GM21723 (cell line): Measurements from ENCODE around the gene NSL1.
"Not testable (repeated sequence)": the region's sequence is repeated elsewhere in the genome, so short reads cannot be mapped to it uniquely, and the experiment has no call there.

ENCODE experiments used
- ATAC-seq: cut with Tn5 transposase; IDR thresholded peaks from one replicate; pipeline ENCODE4 v1.9.1; 2021; ENCODE audit warnings: mild to moderate bottlenecking, moderate library complexity; ENCODE audit not compliant: unreplicated experiment

NSL1 gene

DNA sequence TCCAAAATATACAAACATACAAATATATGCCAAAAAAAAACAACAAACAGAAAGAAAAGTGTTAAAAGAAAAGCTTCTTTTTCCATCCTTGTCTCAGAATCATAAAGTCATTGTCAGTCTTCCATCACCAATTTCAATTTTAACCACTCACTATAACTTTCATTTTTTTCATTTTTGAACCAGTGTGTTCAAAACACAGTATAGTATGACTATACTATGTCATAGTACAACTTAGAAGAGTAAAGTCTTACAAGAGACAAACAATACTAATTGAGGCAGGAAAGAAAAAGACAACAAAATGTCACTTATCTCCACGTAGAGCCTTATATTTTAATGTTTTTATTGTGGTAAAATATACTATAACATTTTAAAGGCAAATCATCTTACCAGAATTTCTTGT lies 7.6 kb downstream of the NSL1 start:
- no peak for ATAC-seq

DNA sequence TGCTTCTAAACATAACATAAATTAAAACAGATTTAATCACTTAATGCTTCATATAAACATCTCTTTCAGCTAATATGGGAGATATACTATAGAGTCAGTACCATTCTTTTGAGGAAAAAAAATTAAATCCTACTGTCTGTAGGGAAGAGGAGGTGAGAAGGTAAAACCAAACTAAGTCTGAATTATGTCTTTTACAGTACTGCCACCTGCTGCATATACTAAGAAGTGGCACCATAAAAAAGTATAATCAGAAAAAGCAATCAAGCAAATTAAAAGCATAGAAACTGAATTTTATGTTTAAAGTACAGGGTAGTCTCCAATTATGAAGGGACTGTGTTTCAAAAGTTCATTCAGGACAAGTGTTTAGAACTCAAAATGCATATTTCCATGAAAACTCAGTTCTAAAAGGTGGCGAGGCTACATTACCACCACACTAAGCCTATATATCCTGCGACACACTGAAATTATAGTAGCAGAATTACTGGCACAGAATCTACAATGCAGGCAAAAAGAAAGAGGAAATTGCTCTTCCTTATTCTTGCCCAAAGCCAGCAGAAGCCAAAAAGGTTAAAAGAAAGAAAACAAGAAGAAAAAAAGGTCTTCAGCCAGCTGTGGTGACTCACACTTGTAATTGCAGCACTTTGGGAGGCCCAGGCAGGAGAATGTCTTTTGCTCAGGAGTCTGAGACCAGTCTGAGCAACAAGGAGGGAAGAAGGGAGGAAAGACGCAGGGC lies 9.0 kb downstream of the NSL1 start:
- ATAC-seq: no peak

DNA sequence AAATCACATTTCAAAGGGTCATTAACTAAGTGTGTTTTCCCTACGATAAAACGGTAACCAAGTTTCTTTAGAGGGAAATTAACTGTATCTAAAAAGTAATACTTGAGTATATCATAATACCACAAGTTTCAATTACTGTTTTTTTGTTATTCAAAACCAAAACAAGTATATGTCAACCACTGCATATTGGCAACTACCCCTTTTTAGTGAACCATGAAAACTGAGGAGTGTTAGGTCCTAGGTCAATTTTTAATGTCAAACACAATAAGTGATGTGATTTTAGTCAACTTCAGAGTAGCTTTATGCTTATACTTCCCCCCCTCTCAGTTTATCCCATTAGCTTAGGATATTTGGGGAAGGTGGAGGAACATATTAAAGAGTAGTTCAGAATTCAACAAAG lies 10.4 kb downstream of the NSL1 start:
- ATAC-seq: no peak

DNA sequence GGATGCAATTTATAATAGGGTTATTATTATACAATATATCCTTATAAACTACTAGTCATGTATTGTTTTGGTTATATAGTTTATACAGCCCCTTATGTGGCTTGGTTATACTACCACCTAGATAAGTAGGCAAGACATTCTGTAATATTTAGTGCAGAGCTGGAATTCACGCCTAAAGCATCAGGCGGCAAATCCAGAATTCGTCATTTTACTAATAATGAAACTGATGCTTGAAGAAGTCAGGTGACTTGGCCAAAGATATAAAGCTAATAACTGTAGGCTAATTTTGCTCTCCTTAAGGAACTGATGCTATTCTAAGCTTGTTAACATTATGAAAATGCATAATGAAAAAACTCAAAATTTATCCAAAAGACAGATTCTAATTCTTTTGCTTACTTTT lies 10.8 kb downstream of the NSL1 start:
- ATAC-seq: no peak

DNA sequence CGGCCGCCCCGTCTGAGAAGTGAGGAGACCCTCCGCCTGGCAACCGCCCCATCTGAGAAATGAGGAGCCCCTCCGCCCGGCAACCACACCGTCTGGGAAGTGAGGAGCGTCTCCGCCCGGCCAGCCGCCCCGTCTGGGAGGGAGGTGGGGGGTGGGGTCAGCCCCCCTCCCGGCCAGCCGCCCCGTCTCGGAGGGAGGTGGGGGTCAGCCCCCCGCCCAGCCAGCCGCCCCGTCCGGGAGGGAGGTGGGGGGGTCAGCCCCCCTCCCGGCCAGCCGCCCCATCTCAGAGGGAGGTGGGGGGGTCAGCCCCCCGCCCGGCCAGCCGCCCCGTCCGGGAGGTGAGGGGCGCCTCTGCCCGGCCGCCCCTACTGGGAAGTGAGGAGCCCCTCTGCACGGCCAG lies 12.5 kb downstream of the NSL1 start:
- not testable (repeated sequence) for ATAC-seq

DNA sequence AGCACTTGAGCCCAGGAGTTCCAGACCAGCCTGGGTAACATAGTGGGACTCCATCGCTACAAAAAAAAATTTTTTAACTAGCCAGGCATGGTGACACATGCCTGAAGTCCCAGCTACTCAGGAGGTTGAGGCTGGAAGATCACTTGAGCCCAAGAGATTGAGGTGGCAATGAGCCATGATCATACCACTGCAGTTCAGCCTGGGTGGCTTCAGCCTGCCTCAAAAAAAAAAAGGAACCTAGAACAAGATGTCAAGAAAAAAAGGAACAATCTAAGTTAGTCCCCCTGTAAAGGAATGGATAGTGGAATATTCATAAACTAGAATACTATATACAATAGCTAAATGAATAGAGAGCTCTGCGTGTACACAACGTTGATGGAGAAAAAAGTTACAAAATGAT lies 14.4 kb downstream of the NSL1 start:
- no peak for ATAC-seq

DNA sequence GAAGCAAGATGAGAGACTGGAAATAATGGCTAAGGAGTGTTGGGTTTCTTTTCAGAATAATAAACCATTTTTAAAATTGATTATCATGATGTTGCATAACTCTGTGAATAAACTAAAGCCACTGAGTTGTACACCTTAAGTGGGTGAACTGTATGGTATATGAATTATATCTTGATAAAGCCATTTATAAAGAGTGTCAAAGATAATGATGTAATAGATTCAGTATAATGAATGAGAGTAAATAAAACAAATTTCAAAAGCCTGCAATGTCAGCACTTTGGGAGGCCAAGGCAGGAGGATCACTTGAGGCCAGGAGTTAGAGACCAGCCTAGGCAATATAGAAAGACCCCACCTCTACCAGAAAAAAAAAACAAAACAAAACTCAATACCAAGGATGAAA lies 16.3 kb downstream of the NSL1 start:
- no peak for ATAC-seq

DNA sequence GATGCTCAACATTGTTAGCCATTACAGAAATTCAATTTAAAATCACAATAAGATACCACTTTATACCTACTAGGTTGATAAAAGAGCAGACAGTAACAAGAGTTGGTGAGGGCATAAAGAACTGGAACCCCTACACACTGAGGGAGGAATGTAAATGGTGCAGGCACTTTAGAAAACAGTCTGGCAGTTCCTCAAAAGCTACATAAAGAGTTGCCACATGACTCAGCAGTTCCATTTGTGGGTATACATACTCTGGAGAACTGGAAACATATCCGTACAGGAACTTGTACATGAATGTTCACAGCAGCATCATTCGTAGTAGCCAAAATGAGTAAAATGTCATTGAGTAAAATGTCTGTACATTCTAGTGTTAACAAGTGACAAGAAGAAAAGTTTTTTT lies 17.0 kb downstream of the NSL1 start:
- no peak for ATAC-seq

DNA sequence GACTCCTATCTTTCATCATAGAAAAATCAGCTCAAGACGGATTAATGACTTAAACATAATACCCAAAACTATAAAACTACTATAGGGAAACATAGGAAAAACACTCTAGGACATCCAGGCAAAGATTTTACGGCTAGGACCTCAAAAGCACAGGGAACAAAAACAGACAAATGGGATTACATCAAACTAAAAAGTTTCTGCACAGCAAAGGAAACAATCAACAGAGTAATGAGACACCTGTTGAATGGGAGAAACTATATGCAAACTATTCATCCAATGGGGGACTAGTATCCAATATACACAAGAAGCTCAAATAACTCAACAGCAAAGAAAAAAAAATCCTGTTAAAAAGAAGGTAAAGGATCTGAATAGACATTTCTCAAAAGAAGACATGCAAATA lies 18.6 kb downstream of the NSL1 start:
- no peak for ATAC-seq

DNA sequence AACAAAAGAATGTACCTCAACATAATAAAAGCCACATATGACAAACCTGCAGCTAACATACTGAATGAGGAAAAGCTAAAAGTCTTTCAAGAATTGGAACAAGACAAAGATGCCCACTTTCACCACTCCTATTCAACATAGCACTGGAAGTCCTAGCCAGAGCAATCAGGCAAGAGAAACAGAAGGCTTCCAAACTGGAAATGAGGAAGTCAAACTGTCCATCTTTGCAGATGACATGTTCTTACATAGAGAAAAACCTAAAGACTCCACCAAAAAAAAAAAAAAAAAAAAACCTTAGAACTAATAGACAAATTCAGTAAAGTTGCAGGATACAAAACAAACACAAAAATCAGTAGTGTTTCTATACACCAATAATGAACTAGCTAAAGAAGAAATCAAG lies 20.2 kb downstream of the NSL1 start:
- ATAC-seq: no peak

DNA sequence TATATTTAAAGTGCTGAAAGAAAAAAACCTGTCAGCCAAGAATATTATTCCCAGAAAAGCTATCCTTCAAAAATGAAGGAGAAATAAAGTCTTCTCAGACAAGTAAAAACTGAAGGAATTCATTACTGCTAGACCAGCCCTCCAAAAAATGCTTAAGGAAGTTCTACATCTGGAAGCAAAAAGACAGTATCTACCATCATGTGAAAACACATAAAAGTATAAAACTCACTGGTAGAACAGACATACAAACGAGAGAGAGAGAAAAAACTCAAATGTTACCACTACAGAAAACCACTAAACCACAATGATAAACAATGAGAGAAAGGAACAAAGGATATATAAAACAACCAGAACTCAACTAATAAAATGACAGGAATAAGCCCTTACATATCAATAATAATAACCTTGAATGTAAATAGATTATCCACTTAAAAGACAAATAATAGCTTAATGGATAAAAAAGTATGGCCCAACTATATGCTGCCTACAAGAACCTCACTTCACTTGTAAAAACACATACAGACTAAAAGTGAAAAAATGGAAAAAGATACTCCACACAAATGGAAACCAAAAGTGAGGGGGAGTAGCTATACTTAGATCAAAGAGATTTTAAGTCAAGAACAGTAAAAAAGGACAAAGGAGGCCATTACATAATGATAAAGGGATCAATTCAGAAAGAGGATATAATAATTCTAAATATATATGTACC lies 22.0 kb downstream of the NSL1 start:
- ATAC-seq: peak; percentile 60

DNA sequence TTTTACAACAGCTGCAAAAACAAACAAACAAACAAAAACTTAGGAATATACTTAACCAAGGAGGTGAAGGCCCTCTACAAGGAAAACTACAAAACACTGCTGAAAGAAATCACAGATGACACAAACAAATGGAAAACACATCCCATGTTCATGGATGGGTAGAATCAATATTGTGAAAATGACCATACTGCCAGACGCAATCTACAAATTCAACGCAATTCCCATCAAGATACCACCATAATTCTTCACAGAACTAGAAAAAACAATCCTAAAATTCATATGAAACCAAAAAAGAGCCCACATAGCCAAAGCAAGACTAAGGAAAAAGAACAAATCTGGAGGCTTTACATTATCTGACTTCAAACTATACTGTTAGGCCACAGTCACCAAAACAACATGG lies 24.8 kb downstream of the NSL1 start:
- not testable (repeated sequence) for ATAC-seq

DNA sequence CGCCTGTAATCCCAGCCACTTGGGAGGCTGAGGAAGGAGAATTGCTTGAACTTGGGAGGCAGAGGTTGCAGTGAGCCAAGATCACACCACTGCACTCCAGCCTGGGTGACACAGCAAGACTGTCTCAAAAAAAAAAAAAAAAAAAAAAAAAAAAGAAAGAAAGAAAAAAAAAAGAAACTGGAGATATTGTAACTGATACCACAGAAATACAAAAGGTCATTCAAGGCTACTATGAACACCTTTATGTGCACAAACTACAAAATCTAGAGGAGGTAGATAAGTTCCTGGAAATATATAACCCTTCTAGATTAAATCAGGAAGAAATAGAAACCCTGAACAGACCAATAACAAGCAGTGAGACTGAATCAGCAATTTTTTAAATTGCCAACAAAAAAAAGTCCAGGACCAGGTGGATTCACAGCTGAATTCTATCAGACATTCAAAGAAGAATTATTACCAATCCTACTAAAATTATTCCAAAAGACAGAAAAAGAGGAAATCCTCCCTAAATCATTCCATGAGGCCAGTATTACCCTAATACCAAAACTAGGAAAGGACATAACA lies 26.8 kb downstream of the NSL1 start:
- ATAC-seq: not testable (repeated sequence)

DNA sequence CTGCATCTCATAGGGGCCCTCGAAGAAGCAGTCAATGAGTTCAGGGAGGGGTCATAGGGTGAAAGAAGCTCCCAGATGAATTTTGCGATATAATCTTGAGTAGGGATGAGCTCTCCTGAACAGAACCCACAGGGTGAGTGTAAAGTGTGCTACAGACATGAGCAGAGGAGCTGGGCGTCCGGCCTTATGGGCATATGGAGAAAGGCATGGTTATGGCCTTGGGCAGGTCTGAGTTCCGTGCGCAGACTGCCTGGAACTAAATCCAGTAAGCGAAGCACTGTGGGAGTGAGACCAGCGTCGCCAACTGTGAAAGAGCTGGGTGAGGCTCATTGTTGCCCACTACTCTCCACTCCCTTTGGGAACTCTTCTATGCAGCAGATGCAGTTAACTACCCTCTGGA lies 28.7 kb downstream of the NSL1 start:
- no peak for ATAC-seq

DNA sequence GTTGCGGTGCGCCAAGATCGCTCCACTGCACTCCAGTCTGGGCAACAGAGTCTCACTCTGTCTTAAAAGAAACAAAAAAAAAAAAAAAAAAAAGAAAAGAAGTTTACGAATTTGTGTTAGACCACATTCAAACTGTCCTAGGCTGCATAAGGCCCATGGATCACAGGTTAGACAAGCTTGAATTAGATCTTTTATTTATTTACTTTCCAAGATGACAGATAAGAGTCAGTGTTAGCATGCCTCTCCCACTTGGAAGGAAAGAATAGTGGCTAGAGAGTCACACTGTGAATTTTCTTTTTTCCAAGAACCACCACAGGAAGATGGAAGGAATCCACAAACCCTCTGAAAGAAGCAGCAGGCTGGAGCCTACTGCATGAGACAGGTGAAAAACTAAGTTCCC lies 29.3 kb downstream of the NSL1 start:
- ATAC-seq: no peak

DNA sequence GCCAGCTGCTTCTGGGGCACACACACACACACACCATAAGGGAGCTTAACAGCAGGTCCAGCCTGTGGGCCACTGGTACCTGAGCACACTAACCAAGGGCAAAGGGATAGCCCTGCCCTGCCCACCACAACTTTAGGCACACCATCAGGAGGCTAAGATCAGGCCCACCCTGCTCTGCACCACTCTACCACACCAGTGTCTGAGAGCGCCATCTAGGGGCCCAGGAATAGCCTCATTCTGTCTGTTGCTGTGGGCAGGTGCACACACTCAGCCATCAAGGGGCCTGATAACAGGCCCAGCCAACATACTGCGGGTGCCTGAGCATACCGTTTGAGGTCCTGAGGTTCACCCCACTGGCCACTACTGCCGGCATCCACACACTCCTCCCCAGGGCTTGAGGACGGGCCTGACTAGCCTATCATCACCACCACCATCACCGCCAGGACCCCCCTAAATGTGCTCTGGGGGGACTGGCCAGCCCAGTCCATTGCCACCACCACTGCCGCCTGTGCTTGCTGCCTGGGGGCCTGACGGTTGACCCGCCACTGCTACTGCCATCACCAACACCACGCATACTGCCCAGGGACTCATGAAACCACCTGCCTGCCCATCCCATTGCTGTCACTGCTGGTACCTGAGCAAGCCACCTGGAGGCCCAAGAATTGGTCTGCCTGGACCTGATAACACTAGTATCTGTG lies 31.3 kb downstream of the NSL1 start:
- ATAC-seq: no peak

DNA sequence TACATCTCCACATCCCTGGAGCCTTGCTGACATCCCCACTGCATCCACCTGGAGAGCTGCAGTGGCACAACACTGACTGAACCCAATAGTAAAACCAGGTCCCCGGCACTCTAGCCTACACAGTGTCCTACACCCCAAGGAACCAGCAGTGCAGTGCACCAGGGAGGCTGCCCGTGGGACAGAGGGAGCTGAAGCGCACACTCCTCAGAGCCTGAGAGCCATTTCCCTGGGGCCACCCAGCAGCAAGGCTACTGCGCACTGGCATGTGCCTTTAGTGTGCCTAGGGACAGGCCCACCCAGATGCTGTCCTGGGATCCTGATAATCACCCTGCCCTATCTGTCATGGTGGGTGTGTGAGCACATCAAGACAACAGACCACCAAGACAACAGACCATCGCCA lies 31.9 kb downstream of the NSL1 start:
- ATAC-seq: no peak

DNA sequence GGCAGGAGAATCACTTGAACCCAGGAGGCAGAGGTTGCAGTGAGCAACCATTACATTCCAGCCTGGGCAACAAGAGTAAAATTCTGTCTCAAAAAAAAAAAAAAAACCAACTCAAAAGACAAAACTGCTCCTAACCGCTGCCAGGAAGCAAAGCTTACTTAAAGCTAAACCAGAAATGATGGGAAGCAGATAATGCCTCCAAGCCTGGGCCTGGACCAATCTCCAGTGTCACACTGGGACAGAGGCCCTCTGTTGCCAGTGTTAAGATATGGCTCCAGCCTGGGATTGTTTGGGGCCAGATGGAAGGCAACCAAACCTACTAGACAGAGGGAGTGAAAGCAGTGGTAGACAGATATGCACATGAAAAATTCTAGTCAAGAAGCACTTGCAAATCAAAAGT lies 36.9 kb downstream of the NSL1 start:
- ATAC-seq: no peak

DNA sequence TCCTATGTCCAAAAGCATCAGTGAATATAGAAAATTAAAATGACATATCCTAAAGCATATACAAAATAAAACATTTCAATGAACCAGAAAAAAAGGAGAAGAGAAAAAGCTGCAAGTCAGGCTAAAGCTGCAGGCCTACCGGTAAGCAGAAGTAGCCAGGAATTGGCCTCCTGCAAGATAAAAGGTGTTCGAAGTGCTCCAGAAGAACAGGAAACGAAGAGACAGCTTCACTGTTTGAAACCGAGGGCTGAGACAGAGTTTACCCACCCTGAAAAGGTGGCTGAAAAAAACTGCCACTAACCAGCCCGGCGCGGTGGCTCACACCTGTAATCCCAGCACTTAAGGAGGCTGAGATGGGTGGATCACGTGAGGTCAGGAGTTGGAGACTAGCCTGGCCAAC lies 37.4 kb downstream of the NSL1 start:
- peak; percentile 54 for ATAC-seq

DNA sequence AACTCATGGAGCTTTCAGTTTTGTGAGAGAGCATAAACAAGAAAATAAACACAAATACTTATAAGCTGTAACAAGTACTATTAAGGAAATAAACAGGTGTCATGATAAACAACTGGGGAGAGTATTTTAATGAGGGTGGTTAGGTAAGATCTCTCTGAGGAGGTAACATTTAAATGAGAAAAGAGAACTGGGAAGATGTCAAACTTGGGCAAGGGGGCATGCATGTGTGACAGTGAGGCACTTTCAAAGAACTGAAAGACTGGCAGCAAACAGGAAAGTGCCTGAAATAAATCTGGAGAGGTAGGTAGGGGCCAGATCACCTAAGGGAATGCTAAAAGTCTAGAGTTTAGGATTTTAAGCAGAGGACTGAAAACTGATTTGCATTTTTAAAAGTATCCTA lies 37.8 kb downstream of the NSL1 start:
- no peak for ATAC-seq

DNA sequence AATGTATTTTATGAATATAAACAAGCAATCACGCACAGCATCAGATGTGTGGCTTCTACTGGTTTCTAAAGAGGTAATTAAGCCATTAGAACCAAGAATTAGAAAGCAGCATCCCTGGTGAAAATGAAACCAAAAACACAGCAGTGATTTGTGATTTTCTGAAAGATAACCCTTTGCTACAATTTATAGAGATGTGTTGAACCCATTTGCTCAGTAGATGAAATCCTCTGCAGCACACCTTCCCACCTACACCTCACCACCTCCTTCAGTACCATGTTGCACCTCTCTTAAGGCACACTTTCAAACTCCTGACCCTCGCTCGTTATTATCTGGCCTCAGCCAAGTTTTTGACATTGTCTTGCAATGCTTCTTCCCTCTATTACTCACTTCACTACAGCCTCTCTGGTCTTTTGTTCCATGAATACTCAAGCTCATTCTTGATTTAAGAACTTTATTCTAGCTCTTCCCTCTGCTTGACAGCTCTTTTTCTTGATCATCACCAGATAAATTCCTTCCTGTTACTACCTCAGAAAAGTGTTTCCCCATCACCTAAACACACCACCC lies 38.6 kb downstream of the NSL1 start:
- no peak for ATAC-seq
